GM23338 (cell line): ENCODE measurements around the gene BACH1. TPM values are rescaled to one million over a fixed set of nuclear protein-coding genes. Genes with fewer than 3 reads are reported as not detected.

Experiments
- ATAC-seq: fragments of 200-7000 bp; cut with Tn5 transposase; 3 replicates; pipeline ENCODE4 v1.9.1; 2020
- DNase-seq: peaks from one replicate; pipeline ENCODE4 v3.0.0-alpha.2; 2015; ENCODE audit warnings: low spot score
- H2AFZ ChIP-seq: fragments of 200-600 bp; sonication (generic); 2 replicates; pipeline ENCODE4 v1.8.0; 2016; ENCODE audit warnings: antibody characterized with exemption, mild to moderate bottlenecking, moderate library complexity
- H3F3A ChIP-seq: fragments of 200-600 bp; sonication (generic); replicated peaks from 2 replicates; pipeline ENCODE4 v1.8.0; 2017; ENCODE audit warnings: antibody characterized with exemption, mixed run types, low read depth
- H3K27ac ChIP-seq: fragments of 200-600 bp; sonication (generic); 2 replicates; pipeline ENCODE4 v1.6.1; 2016; ENCODE audit warnings: low read depth
- H3K27me3 ChIP-seq: fragments of 200-600 bp; sonication (generic); 2 replicates; pipeline ENCODE4 v1.8.0; 2016; ENCODE audit warnings: mild to moderate bottlenecking, mixed run types, moderate library complexity; ENCODE audit not compliant: insufficient read depth
- H3K36me3 ChIP-seq: fragments of 200-600 bp; sonication (generic); 2 replicates; pipeline ENCODE4 v1.8.0; 2016; ENCODE audit warnings: mild to moderate bottlenecking; ENCODE audit not compliant: insufficient read depth
- H3K4me1 ChIP-seq: fragments of 200-600 bp; sonication (generic); 2 replicates; pipeline ENCODE4 v1.8.0; 2016; ENCODE audit warnings: mild to moderate bottlenecking, moderate library complexity; ENCODE audit not compliant: insufficient read depth
- H3K4me2 ChIP-seq: fragments of 200-600 bp; sonication (generic); 2 replicates; pipeline ENCODE4 v1.7.1; 2017; ENCODE audit warnings: mixed run types
- H3K4me3 ChIP-seq: fragments of 200-600 bp; sonication (generic); 2 replicates; pipeline ENCODE4 v1.6.1; 2016; ENCODE audit warnings: mixed run types
- H3K79me2 ChIP-seq: fragments of 200-600 bp; sonication (generic); replicated peaks from 2 replicates; pipeline ENCODE4 v1.8.0; 2017; ENCODE audit warnings: mild to moderate bottlenecking; ENCODE audit not compliant: insufficient read depth
- H3K9me2 ChIP-seq: fragments of 200-600 bp; sonication (generic); 2 replicates; pipeline ENCODE4 v1.8.0; 2017; ENCODE audit not compliant: insufficient read depth
- H4K20me1 ChIP-seq: fragments of 200-600 bp; sonication (generic); replicated peaks from 2 replicates; pipeline ENCODE4 v1.8.0; 2017; ENCODE audit warnings: mild to moderate bottlenecking; ENCODE audit not compliant: insufficient read depth
- H3K27ac Mint-ChIP-seq: 2 replicates; pipeline ENCODE4 v1.8.0; 2020; ENCODE audit warnings: inconsistent platforms, mild to moderate bottlenecking, moderate library complexity, mixed read lengths
- H3K27me3 Mint-ChIP-seq: 3 replicates; pipeline ENCODE4 v1.8.0; 2022; ENCODE audit warnings: low read depth, mild to moderate bottlenecking, moderate library complexity, mixed read lengths, inconsistent platforms; ENCODE audit not compliant: insufficient read depth, poor library complexity
- H3K36me3 Mint-ChIP-seq: 3 replicates; pipeline ENCODE4 v1.8.0; 2021; ENCODE audit warnings: low read depth, mild to moderate bottlenecking, inconsistent platforms, moderate library complexity, mixed read lengths
- H3K4me1 Mint-ChIP-seq: 3 replicates; pipeline ENCODE4 v1.8.0; 2020; ENCODE audit warnings: mild to moderate bottlenecking, inconsistent platforms, mixed read lengths
- H3K4me3 Mint-ChIP-seq: 3 replicates; pipeline ENCODE4 v1.8.0; 2021; ENCODE audit warnings: moderate library complexity, mild to moderate bottlenecking, inconsistent platforms, mixed read lengths
- H3K9me3 Mint-ChIP-seq: 3 replicates; pipeline ENCODE4 v1.8.0; 2020; ENCODE audit warnings: moderate library complexity, mild to moderate bottlenecking, inconsistent platforms, mixed read lengths
- EZH2 ChIP-seq: fragments of 200-600 bp; sonication (generic); IDR thresholded peaks from one replicate; pipeline ENCODE4 v1.8.0; 2017; ENCODE audit warnings: antibody characterized with exemption, mild to moderate bottlenecking, low read depth; ENCODE audit not compliant: unreplicated experiment
- EZH2phosphoT487 ChIP-seq: fragments of 200-600 bp; sonication (generic); IDR thresholded peaks from one replicate; pipeline ENCODE4 v1.8.1; 2018; ENCODE audit warnings: antibody characterized with exemption; ENCODE audit not compliant: unreplicated experiment
- JUNB ChIP-seq: IDR thresholded peaks from one replicate; pipeline ENCODE4 v1.6.1; 2016; ENCODE audit warnings: antibody characterized with exemption; ENCODE audit not compliant: unreplicated experiment
- NANOG ChIP-seq: IDR thresholded peaks from 2 replicates; pipeline ENCODE4 v1.6.1; 2016; ENCODE audit warnings: antibody characterized with exemption, borderline replicate concordance
- REST ChIP-seq: IDR thresholded peaks from one replicate; pipeline ENCODE4 v1.6.1; 2018; ENCODE audit warnings: antibody characterized with exemption; ENCODE audit not compliant: unreplicated experiment
- ZNF331 ChIP-seq: fragments of 250-450 bp; sonication (Bioruptor Pico); IDR thresholded peaks from 2 replicates; pipeline ENCODE4 v1.5.0; 2020; ENCODE audit warnings: low read depth, mild to moderate bottlenecking, moderate library complexity
- ZNF462 ChIP-seq: fragments of 250-450 bp; sonication (Bioruptor Pico); IDR thresholded peaks from 2 replicates; pipeline ENCODE4 v1.5.0; 2020; ENCODE audit warnings: mild to moderate bottlenecking, moderate library complexity
- polyA plus RNA-seq: library from polyadenylated mRNA; unstranded; fragments of >200 nt; fragmentation: Nextera tagmentation; extraction: Ambion mirVana; gene quantifications from 2 replicates; pipeline ENCODE4 v1.2.1, GENCODE V29; 2016
- total RNA-seq: library from RNA; depleted of rRNA; stranded (reverse); fragments of >200 nt; shearing (Covaris generic); gene quantifications from 2 replicates; pipeline ENCODE4 v1.2.3, GENCODE V29; 2014

BACH1 gene
- total and polyA plus RNA-seq, 2 experiments from 2014 or later: 18.9 to 41.2 TPM

GRCh38 chr21:29316806-29317205, 18.1 kb downstream of the BACH1 start (continued):
- no peak for TF ChIP-seq ZNF462 (CRISPR knock-in tag)
- TF ChIP-seq ZNF331 (CRISPR knock-in tag): no peak

DNA sequence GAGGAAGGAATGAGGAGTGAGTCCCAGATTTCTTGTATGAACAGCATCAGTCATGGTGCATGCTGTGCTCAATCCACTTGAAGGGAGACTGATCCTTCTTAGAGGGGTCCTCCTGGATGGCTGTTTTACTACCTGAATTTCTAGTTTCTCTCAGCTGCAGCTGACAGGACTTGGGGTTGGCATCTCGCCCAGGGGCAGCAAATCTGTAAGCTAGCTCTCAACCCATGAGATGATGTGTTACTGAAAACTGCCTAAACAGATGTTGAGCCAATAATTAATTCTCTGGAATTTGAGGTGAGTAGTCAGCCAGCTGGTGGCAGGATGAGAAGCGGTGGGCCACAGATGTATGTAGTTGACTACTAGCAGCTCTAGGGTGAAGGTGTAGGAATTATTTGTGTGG, 19.6 kb downstream of the BACH1 start:
- no peak overlapping the region for H3K4me2 ChIP-seq
- TF ChIP-seq NANOG (no peak), EZH2phosphoT487 (no peak), EZH2 (no peak), JUNB (no peak), REST (no peak)

More for the DNA sequence above, 19.6 kb downstream of the BACH1 start:
- peaks cover 15% of the 10 kb centered on the region for H3K36me3 Mint-ChIP-seq
- 0 out of 2 replicates have a peak overlapping the region, but pooled peaks have one; percentile 9 for H3K27ac Mint-ChIP-seq
- H3K79me2 ChIP-seq: peaks cover 100% of the 10 kb centered on the region
- peaks cover 26% of the 10 kb centered on the region for H3K4me1 Mint-ChIP-seq
- H3K4me1 ChIP-seq: peaks cover 3% of the 10 kb centered on the region
- H3K9me3 Mint-ChIP-seq: no peaks in the 10 kb centered on the region
- no peak overlapping the region for H2AFZ ChIP-seq
- no peak overlapping the region for H3K27ac ChIP-seq
- DNase-seq: no peak
- no peak for ATAC-seq
- no peaks in the 10 kb centered on the region for H3K27me3 ChIP-seq
- H3K36me3 ChIP-seq: peaks cover 12% of the 10 kb centered on the region; the same call in 1 of the 2 replicates
- no peak overlapping the region for H3K4me3 ChIP-seq
- H3K4me3 Mint-ChIP-seq: no peak overlapping the region
- H3F3A ChIP-seq: no peaks in the 10 kb centered on the region
- no peaks in the 10 kb centered on the region for H3K9me2 ChIP-seq
- H4K20me1 ChIP-seq: peaks cover 15% of the 10 kb centered on the region
- no peaks in the 10 kb centered on the region for H3K27me3 Mint-ChIP-seq
